NCI-H774 (cell line): ENCODE measurements around the gene CAMK1D.
"Not testable (repeated sequence)": the region's sequence is repeated elsewhere in the genome, so short reads cannot be mapped to it uniquely, and the experiment has no call there.

ENCODE experiments used
- DNase-seq: peaks from one replicate; lab custom pipeline; 2025; lab: John Stamatoyannopoulos, UW

CAMK1D gene

DNA sequence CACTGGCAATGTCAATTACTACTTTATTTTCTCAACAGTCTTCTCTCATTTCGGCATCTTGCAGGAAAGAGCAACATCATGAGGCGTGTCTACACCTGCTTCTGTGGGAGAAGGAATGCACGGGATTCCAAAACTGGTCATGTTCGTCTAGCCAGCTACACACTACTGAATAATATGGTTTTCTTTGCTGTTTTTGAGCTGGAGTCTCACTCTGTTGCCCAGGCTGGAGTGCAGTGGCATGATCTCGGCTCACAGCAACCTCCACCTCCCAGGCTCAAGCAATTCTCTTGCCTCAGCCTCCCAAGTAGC is 376.2 kb downstream of the CAMK1D start:
- DNase-seq = not testable (repeated sequence)

GRCh38 chr10:12726971-12727831 is 377.9 kb downstream of the CAMK1D start:
- no peak for DNase-seq

DNA sequence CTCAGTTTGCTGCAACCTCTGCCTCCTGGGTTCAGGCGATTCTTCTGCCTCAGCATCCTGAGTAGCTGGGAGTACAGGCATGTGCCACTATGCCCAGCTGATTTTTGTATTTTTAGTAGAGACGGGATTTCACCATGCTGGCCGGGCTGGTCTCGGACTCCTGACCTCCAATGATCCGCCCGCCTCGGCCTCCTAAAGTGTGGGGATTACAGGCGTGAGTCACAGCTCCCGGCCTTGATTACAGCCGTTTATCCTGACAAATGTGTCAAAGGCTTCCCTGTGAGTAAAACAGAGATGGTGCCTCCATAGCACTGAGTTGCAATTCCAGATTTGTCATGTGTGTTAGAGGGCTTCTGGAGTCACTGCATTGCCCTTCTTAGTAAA is 378.5 kb downstream of the CAMK1D start:
- no peak for DNase-seq

DNA sequence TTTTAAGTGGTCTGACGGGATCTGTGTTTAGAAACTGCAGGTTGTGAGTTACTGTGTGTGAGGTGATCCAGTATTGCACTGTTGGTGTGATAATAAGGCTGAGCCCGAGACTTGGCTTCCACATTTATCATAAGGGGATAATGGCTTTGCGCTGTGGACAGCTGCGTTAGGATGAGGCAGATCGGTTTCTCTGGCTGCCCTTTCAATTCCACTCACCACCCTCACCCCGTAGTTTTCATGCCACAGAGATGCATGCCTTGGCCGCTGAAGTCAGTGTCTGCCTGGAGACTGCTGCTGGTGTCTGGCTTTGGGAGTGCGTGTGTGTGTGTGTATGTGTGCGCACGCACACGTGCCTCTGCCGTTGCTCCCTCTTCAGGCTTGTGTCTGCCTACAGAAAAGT is 379.1 kb downstream of the CAMK1D start:
- no peak for DNase-seq

DNA sequence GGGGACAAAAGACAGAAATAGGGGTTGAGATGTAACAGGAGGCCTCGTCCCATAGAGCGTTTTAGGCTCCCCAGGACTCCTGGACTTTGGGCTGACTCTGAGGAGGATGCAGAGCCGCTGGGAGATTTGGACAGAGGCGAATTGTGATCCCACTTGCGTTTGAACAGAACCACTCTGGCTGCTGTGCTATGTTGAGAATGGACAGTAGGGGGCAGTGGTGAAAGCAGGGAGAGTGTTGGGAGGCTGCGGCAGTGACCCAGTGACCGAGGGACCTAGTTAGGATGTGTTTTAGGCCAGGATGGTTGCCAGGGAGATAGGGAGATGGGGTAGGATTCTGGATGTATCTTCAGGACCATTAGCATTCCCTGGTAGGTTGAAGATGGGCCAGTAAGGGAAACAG is 380.5 kb downstream of the CAMK1D start:
- no peak for DNase-seq

GRCh38 chr10:12730809-12731519 is 381.6 kb downstream of the CAMK1D start:
- DNase-seq = no peak

GRCh38 chr10:12733271-12733670 is 383.9 kb downstream of the CAMK1D start:
- no peak for DNase-seq

GRCh38 chr10:12735843-12736462 is 386.6 kb downstream of the CAMK1D start:
- DNase-seq = no peak

DNA sequence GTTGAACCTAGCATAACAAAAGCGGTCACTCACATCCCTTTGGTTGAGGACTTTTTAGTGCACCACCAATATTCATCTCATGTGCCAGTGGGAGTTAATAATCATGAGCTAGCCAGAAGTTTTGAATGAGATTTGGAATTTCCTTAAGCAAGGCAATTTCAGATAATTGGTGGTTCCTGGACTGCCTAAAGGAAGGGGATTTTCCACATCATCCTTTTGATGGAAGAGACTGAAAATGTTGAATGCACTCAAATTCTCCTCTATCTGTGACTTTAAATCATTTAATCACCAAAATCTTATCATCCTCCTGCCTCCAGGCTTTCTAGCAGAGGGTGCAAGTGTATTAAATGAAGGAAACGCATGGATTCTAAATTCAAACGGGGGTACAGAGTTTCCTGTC is 391.5 kb downstream of the CAMK1D start:
- no peak for DNase-seq

DNA sequence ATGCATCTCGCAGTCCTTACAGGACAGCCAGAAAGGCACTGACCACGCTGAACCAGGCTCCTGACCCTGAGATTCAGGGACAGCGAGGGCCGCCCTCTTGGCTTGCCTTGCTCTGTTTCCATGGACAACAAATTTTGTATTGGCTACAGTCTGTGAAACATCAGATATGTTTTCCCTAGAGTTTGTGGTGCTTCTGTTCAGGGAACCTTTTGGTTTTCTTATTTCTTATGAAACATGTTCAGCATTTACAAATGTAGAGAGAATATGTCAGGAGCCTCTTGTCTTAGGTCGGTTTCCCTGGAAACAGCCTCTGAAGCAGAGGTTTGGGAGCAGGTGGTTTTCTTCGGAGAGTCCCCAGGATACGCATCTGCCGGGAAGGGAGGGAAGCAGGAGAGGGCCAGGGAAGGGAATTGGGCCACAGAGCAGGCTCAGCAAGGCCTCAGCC is 392.0 kb downstream of the CAMK1D start:
- no peak for DNase-seq

DNA sequence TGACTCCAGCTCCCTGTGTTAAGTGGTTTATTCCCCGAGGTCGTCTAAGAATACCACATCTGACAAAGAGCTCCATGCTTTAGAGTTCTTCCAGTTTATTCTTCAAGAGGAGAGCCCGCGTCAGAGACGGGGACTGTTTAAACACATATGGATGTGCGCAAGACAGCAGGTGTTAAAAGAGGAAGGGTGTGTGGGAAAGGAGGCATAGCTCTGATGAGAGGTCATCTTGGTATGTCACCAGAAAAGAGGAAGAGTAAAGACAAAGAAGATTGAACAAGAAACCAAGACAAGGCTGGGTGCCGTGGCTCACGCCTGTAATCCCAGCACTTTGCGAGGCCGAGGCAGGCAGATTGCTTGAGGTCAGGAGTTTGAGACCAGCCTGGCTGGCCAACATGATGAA is 393.4 kb downstream of the CAMK1D start:
- DNase-seq = no peak

GRCh38 chr10:12743466-12743865 is 394.1 kb downstream of the CAMK1D start:
- DNase-seq = not testable (repeated sequence)

DNA sequence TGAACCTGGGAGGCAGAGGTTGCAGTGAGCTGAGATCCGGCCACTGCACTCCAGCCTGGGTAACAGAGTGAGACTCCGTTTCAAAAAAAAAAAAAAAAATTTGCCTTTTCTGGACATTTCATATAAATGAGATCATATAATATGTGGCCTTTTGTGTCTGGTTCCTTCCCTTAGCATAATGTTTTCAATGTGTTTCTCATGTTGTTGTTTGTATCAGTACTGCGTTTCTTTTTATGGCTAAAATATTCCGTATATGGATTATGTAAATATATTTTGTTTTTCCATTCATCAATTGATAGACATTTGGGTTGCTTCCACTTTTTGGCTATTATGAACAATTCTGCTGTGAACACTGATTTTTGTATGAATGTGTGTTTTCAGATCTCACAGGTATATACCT is 394.6 kb downstream of the CAMK1D start:
- no peak for DNase-seq

DNA sequence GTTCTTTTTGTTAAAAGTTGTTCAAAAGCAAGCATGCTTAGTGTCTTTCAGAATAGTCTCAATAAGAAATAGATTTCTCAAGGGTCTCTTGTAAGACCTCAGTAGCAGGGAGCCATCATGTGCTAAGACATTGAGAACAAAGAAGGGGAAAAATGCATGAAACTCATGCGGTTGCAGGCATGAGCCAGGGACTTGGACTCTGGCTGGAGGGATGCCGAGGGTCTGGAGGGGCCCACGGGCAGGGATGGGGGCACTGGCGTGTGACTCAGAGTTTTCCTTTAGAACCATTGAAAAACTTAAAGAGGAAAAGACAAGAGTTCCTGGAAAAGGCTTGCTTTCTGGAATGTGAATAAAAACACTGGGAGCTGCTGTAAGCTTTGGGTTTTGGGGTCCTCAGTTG is 398.8 kb downstream of the CAMK1D start:
- no peak for DNase-seq

DNA sequence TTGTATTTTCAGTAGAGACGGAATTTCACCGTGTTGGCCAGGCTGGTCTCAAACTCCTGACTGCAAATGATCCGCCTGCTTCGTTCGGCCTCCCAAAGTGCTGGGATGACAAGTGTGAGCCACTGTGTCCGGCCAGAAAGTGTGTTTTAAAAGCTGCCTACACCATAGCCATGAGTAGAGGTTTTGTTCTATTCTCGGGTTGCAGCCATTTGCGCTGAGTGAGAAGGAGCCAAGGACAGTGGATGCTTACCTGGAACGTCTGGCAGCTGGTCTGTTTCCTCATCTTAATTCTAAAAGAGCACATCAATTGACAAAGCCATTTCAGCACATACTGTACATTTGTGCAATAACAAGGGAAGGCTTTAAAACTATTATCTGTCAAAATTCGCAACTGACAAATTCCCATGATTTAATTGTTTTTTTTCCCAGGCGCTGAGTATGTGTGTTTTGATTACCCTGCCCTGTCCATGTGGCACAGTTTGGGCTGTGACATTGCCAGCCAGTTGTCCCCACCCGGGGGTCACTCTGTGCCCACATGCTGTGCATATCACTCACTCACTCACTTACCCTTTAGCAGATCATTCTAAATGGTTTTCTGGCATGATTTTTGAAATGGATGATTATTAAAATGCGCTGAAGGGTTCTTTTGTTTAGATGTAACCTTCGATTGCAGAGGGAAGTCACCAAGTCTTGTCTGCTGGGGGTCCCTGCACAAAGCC is 400.6 kb downstream of the CAMK1D start:
- DNase-seq = no peak

GRCh38 chr10:12750526-12751201 is 401.3 kb downstream of the CAMK1D start:
- no peak for DNase-seq

DNA sequence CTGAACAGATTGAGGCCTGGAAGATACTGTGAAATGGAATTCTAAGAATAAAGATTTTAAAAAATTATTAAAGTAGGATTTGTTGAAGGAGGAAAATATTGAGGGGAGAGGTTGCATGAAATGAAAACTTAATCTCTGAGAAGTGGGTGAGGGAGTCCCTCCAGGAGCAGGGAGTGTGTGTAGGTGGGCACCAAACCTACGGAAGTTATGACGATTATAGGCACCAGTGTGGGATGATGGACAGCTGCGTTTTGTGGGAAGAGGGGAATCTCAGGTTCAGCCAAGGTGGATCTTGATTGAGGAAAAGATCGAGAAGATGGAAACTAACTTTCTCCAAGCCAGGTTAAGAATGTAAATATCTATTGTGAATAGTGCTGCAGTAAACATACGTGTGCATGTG is 405.7 kb downstream of the CAMK1D start:
- no peak for DNase-seq

DNA sequence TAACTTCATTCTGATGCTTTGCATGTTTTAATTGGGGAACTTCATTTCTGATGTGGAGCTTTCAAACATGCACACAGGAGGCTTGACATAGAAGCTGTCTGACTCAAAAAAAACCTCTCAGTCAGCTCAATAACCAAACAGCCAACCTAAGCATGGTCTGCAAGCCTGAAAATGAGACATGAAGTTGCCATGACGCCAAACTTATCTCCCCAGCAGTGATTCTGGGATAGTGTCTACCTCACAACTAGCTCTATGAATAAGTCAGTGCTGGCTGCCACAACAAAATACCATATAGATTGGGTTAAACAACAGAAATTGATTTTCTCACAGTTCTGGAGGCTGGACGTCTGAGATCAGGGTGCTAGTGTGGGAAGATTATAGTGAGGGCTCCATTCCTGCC is 408.0 kb downstream of the CAMK1D start:
- no peak for DNase-seq

DNA sequence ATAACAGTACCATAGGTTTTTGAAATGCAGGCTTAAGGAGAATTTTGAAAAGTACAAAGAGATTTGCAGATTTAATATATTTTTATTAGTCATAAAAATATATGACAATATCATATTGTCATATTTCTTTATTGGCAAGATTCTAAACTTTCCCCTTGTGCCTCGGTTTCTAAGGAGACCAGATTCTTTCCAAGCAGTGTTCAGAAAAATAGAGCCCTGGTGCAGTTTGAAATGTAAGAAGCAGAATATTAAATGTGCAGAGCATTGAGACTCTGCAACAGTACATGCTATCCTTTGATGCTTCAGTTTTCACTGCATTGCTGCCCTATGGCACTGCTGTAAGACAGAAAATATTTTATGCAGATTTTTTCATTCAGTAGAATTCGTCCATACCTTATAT is 408.9 kb downstream of the CAMK1D start:
- no peak for DNase-seq

- DNase-seq = peak; percentile 78
Observed at GRCh38 chr10:12766223-12766622, 416.9 kb downstream of the CAMK1D start.

DNA sequence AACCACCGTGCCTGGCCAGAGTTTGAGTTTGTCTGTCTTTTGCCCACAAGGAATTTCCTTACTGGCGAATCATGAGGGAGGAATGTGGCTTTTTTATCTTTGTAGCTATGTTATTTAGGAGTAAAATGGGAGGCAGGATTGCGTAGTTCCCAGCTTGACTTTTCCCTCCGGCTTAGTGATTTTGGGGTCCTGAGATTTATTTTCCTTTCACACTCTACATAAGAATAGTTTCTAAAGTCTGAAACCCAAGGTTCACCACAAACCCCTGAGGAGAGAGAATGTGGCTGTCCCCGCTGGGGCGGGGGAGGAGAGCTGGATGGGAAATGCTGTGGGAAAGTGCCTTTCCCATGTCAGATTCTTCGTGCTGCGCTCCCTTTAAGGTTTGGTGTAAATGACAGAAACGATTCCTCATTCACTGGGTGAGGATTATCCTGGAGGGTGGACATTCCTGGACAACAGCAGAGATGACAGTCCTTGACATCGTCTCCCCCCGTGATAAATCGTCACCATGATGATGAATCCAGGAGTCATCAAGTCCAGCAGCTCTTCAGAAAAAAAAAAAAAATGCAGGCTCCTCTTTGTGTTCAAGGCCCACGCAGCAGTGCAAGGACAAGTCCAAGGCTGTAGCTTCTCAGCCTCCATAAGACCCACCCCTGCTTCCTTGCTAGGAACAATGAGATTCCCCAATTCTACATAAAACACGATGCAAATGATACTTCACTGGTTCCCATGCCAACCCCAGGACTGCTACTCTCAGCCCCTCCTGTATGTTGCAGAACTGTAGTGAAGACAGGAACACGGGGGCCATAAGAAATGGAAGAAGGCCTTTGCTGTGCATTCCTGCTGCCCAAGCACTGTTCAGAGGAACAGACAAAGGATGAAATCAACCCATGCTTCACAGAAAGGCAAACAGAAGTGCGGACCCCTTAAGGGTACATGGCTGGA is 419.1 kb downstream of the CAMK1D start:
- DNase-seq = no peak
